Liver (tissue), 3 donors: Measurements from ENCODE around the gene TRAF3IP3.

Experiments used
- CTCF ChIP-seq: fragments of 150-350 bp; IDR thresholded peaks from 2 replicates; pipeline ENCODE4 v1.5.1; 2017; ENCODE audit warnings: improper control_type of control experiment, low read depth, low read length; ENCODE audit not compliant: missing input control
- MAX ChIP-seq: IDR thresholded peaks from 2 replicates; pipeline ENCODE4 v1.6.1; 2016; ENCODE audit warnings: antibody characterized with exemption
- RAD21 ChIP-seq, 2 donors: IDR thresholded peaks; 2 replicates each; pipeline ENCODE4 v1.6.1; 2016; ENCODE audit warnings: antibody characterized with exemption in 2 of 2, mild to moderate bottlenecking in 2 of 2
- donor health status: healthy.
- donor health status: healthy.

- TF ChIP-seq CTCF (no peak), MAX (no peak), RAD21 (IDR thresholded peaks at IDR 0.05) (no peak)
Observed at GRCh38 chr1:209825591-209826434, 70.0 kb downstream of the TRAF3IP3 start.
